NCI-H2029 (cell line): ENCODE data around the gene WFS1.

Experiments used
- DNase-seq: peaks from one replicate; lab custom pipeline; 2025; lab: John Stamatoyannopoulos, UW

Gene WFS1

DNA sequence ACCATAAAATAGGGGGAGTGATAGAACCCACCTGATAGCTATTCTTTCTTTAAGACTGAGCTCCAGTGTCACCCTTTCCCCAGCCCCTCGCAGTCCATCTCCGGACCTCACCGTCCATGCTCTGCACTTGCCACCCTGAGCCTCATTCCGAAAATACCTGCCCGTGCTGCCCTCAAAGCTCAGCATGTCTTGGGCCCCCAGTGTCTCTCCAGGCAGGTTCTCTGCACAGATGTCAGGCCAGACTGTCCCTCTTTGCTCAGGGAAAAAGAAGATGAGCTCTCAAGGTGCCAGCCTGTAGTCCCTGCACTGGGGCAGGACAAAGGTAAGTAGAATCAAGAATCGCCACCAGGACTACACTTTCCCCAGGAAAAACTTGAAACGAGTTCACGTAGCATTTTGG, 9.8 kb upstream of the WFS1 start:
- no peak for DNase-seq

DNA sequence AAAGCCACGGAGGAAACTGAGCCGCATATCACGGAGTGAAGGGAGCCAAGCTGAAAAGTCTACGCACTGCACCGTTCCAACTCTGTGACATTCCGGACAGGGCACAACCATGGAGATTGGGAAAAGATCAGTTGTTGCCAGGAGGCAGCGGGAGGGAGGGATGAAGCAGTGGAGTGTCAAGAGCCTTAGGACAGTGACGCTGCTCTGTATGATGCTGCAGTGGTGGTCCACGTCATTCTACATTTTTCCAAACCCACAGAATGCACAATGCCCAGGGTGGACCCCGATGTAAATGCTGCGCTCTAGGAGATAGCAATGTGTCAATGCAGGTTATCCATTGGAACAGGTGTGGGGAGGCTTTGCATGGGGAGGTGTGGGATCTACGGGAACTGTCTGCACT, 7.5 kb upstream of the WFS1 start:
- DNase-seq, result no peak

DNA sequence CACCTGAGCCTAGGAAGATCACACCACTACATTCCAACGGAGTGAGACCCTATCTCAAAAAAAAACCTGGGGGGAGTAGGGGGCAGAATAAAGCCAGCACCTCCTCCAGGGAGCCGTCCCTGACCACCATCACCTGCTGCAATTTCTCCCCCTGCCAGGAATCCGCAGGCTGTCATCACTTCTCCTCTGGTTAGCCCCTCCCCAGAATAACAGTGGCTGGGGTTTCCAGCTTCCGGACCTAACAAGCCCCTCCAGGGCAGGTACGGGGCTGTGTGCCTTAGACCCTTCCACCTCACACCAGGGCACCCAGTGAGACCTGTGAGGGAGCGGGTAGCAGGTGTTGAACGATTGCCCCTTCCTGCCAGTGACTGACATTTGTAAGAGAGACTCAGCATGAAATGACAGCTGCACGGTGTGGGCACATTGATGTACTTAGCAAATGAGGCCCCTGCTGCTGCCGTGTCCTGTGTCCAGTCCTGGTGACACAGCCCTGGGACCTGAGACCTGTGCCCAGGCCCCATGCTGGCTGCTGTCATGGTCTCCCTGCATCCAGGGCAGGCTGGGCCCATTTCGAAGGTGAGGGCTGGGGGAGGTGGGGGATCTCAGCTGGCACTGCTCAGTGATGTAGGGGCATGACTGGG, 6.7 kb upstream of the WFS1 start:
- DNase-seq, result no peak

GRCh38 chr4:6263526-6264224, 6.0 kb upstream of the WFS1 start:
- DNase-seq, result no peak

DNA sequence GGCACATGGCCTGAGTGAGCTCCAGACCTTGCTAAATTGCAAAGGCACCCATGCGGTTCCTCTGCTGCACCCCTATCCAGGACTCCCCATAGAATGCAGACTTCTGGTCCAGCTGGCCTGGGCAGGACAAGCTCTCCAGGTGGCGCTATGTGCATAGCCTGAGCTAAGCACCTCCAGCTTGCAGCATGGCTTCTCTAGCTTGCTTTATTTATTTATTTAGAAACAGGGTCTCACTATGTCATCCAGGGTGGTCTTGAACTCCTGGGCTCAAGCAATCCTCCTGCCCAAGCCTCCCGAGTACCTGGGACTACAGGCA, 5.5 kb upstream of the WFS1 start:
- no peak for DNase-seq

DNA sequence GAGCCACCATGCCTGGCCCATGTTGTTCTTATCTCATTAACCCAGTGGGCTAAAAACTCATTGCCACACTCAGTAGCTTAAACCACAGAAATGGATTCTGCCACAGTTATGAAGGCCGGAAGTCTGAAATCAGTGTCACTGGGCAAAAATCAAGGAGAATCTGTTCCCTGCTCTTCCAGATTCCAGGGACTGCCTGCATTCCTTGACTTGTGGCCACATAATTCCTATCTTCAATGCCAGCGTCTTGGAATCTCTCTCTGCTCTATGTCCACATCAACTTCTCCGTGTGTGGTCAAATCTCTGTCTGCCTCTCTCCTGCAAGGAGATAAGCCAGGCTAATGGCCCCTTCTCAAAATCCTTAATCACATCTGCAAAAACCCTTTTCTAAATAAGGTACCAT, 4.1 kb upstream of the WFS1 start:
- no peak for DNase-seq

DNA sequence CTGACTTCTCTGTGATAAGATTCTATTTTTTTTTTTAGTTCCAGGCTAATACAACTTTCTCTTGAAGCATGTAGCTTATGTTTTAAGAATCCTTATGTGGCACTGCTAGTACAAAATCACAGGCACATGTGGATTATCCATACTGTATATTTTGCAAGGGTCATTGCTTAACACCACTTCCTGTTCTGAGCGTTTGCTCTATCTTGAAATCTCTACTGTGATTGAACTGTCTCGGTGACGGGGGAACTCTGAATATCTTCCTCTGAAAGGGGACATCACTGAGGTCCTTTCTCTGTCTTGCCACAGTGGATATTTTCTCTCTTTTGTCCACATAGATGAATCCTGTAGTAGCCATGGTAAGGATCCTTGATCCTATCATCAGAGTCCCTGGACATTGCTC, 2.1 kb upstream of the WFS1 start:
- DNase-seq, result no peak

- no peak for DNase-seq
These were observed 717 bp upstream of the WFS1 start for GRCh38 chr4:6268650-6269615.

- no peak for DNase-seq
These were observed 1.0 kb downstream of the WFS1 start for GRCh38 chr4:6270636-6271121.

GRCh38 chr4:6271206-6271605, 1.6 kb downstream of the WFS1 start:
- DNase-seq, result no peak

- DNase-seq, result no peak
These were observed 2.2 kb downstream of the WFS1 start for GRCh38 chr4:6271701-6272465.

DNA sequence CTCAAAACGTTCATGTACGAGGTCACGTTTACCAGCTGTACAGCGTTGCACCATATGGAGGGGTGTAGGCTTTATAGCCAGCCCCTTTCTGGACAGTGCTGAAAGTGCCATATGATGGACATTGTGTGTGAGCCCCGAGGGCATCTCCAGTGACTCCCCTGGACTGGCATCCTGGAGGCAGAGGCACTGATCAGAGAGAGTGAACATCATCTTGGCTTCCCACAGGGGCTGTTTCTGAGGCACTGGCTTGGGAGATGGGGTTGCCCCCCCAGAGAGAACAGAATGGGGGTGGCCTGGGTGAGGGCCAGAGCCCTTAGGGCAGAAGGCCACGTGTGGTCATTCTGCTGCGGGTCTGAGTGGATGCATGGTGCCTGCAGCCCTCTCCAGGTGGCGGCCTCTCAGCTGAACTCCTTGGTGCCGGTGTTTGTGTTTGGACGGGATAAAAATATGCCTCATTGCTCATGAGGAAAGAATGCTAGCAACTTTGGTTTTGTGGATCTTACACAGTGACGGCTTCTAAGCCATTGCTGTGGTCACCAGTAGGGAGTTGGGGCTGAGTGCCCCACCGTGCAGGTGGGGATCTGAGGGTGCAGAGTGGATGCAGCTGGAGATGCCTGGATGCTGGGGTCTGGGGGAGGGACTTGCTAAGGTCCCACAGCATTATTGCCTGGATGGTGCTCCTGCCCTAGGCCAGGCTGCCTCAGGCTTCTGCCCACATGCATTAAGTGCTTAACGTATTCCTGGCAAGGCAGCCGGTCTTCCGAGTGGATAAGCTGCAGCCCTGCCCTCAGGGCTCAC, 3.4 kb downstream of the WFS1 start:
- DNase-seq, result no peak

DNA sequence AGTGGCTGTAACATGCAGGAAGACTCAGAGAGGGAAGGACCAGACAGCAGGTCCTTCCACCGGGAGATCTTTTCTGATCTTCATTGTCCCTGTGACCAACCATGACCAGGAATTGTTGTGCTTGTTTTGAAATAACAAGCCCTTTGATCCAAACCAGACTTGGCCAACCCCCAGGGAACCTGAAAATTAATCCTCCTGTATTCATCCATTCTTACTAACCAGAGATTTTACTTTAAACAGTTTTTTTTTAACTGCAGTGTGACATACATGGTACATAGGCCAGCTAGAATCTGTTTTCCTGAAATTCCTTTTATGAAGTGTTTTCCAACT, 4.0 kb downstream of the WFS1 start:
- no peak for DNase-seq

DNA sequence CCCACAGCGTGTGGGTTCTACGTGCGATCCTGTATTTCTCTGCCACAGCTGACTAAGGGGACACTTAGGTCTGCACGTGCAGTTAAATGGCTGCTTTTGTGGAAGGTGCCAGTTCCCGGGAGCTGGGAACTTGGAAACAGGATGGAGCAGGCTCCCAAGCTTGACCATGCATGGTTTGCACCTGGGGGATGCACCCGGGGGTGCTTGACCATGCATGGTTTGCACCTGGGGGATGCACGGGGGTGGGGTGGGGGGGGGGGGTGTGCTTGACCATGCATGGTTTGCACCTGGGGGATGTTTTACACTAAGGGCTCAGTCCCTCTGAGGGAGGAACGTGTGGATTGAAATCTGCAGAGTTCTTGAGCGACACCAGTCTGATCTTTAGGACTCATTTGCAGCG, 5.7 kb downstream of the WFS1 start:
- DNase-seq, result no peak

DNA sequence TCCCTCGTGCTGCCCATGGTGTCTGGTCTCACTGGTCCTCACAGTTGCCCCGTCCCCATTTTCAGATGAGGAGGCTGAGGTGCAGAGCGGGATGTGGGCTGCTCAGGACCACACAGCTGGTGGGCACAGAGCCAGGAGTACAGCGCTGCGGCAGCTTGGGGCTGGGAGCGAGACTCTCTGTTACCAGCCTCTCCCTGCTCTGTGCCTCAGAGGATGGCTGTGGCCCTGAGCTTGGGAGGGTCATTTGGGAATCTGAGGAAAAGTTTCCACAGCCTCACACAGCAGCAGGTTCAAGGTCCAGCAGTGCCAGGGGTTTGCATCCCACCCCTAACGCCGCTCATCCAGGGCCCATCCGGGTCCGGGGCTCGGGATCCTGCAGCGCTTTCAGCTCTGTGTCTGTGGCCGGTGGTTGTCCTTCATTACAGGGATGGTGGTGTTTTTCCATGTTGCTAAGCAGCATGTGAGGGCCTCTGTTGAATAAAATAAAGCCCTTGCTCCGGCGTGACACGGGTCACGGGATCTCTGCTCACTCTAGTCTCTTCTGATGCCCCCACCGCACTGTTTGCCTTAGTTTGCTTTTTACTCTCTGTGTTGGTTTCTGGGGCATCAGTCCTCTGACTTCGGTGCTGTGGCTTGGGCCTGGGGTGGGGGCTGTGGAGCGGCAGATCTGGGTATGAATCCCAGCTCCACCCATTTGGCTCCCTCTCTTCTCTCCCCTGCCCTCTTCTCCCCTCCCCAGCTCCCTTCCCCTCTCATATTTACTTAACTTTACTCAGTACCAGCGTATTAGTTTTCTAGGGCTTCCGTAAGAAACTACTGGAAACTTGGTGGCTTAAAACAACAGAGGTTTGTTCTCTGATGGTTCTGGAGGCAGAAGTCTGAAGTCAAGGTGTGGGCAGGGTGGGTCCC, 6.5 kb downstream of the WFS1 start:
- DNase-seq, result no peak

- DNase-seq, result no peak
These were observed 7.6 kb downstream of the WFS1 start for GRCh38 chr4:6277139-6277802.

DNA sequence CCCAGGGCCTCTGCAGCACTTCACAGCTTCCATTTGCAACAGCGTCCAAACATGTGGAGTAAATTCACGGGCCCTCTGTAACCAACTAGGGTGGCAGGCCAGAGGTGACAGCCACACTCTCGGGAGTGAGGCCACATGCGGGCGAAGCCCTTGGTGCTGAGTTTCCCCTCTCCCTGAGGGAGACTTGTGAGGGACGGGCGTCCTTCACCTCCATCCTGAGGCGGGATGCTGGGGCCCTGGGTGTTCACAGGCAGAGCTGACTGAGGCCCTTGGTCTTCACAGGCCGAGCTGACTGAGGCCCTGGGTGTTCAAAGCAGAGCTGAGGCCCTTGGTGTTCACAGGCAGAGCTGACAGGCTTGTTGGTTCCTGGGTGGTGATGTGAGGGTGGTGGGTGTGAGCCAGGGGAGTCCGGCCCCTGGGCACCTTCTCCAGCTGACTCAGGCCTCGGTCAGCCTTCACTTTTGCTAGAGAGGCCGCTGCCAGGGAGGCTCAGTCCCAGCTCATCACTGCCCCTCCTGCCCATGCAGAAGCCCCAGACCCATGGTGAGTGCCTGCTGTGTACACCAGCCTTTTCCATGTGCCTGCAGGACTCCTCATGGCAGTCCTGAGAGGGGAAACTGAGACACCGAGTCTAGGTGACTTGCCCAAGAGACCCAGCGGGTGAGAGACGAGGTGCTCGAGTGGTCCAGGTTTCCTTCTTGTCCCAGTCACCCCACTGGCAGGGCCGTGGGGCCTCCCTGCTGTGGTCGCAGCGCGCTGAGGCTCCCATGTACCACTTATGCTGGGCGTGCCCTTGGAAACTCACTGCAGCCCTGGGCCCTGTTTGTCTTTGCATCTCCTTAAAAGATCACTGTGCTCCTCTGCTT, 8.5 kb downstream of the WFS1 start:
- no peak for DNase-seq

- no peak for DNase-seq
These were observed 9.1 kb downstream of the WFS1 start for GRCh38 chr4:6278801-6279197.
